Epithelial cell of proximal tubule (primary cell): ENCODE measurements around the gene ARL6IP1. TPM values are rescaled to one million over a fixed set of nuclear protein-coding genes. Genes with fewer than 3 reads are reported as not detected.
"Not testable (repeated sequence)": the region's sequence is repeated elsewhere in the genome, so short reads cannot be mapped to it uniquely, and the experiment has no call there.

Experiments
- DNase-seq: peaks from one replicate; pipeline ENCODE4 v3.0.0-alpha.2; 2011; ENCODE audit warnings: low read depth
- H3K4me3 ChIP-seq: 2 replicates; pipeline ENCODE4 v1.5.1; 2011; ENCODE audit warnings: low read depth, mild to moderate bottlenecking, low read length
- CTCF ChIP-seq: conservative IDR thresholded peaks from 2 replicates; pipeline ENCODE4 v1.5.1; 2012; ENCODE audit warnings: low read depth, mild to moderate bottlenecking, low read length
- total RNA-seq: library from RNA; depleted of rRNA; stranded (reverse); fragments of >200 nt; gene quantifications from 2 replicates; pipeline ENCODE4 v1.2.3, GENCODE V29; 2015

ARL6IP1 gene
- total RNA-seq, 1 donor from 2014 or later = 536 TPM

GRCh38 chr16:18770336-18770962, 30.9 kb downstream of the ARL6IP1 start:
- H3K4me3 ChIP-seq, DNase-seq: not testable (repeated sequence)

GRCh38 chr16:18767217-18767616, 34.1 kb downstream of the ARL6IP1 start:
- not testable (repeated sequence) for H3K4me3 ChIP-seq, DNase-seq

- not testable (repeated sequence) for H3K4me3 ChIP-seq, DNase-seq
Observed at GRCh38 chr16:18762713-18763112, 38.6 kb downstream of the ARL6IP1 start.

GRCh38 chr16:18759598-18760520, 41.5 kb downstream of the ARL6IP1 start:
- TF ChIP-seq CTCF = peak; percentile 49
- DNase-seq, H3K4me3 ChIP-seq: not testable (repeated sequence)

GRCh38 chr16:18757960-18758660, 43.2 kb downstream of the ARL6IP1 start:
- not testable (repeated sequence) for DNase-seq, H3K4me3 ChIP-seq

- DNase-seq = not testable (repeated sequence)
Observed at GRCh38 chr16:18756639-18757038, 44.7 kb downstream of the ARL6IP1 start.

GRCh38 chr16:18742870-18743269, 58.5 kb downstream of the ARL6IP1 start:
- not testable (repeated sequence) for H3K4me3 ChIP-seq, DNase-seq

More at GRCh38 chr16:18756639-18757038, 44.7 kb downstream of the ARL6IP1 start:
- not testable (repeated sequence) for H3K4me3 ChIP-seq

Other genes with a start within 250 kb of the ARL6IP1 start
- gene NOMO2, start 239.5 kb downstream of the ARL6IP1 start, total RNA-seq = 59.5 and 80.6 TPM in 2 replicates
- gene RPS15A, start 11.2 kb downstream of the ARL6IP1 start, total RNA-seq = 1,709 and 2,356 TPM in 2 replicates
- gene SMG1, start 124.9 kb upstream of the ARL6IP1 start, total RNA-seq = 18.2 and 33.5 TPM in 2 replicates
- gene TMC7, start 182.4 kb upstream of the ARL6IP1 start, total RNA-seq = 0.23 and 0.43 TPM in 2 replicates